HEK293 (cell line): ENCODE measurements around the gene DNMT3A.

ENCODE experiments used
- CTCF ChIA-PET: fragments of 350-600 bp; formaldehyde crosslinking; extraction: SDS; loops from one replicate; lab custom pipeline; 2021; ENCODE audit warnings: antibody characterized with exemption; lab: Yijun Ruan, JAX
- POLR2A ChIA-PET: fragments of 300-600 bp; formaldehyde crosslinking; extraction: SDS; loops from one replicate; lab custom pipeline; 2020; ENCODE audit warnings: antibody characterized with exemption, inconsistent platforms; lab: Yijun Ruan, JAX
- H3K27ac ChIP-seq: fragments of 200-500 bp; sonication (Bioruptor generic); 2 replicates; pipeline ENCODE4 v1.5.1; 2014; ENCODE audit warnings: low read depth, low read length, control low read depth, inconsistent platforms; ENCODE audit errors: extremely low read depth
- H3K36me3 ChIP-seq, 2 experiments: fragments of 200-500 bp in 1 of 2; sonication (Bioruptor generic) in 1 of 2; 1 replicate in 1 of 2; 2 replicates in 1 of 2; pipeline ENCODE4 v1.5.1; 2014 to 2017; ENCODE audit warnings: inconsistent platforms in 2 of 2, low read length in 2 of 2; ENCODE audit not compliant: control insufficient read depth in 2 of 2, insufficient read depth in 1 of 2
- H3K4me1 ChIP-seq: fragments of 200-500 bp; sonication (Bioruptor generic); 2 replicates; pipeline ENCODE4 v1.5.1; 2014; ENCODE audit warnings: mild to moderate bottlenecking, low read length, inconsistent platforms; ENCODE audit not compliant: control insufficient read depth, insufficient read depth
- H3K4me3 ChIP-seq: 2 replicates; pipeline ENCODE4 v1.5.1; 2011; ENCODE audit warnings: low read depth, mild to moderate bottlenecking, control low read depth, low read length, moderate library complexity
- H3K9me3 ChIP-seq: fragments of 200-500 bp; sonication (Bioruptor generic); 2 replicates; pipeline ENCODE4 v1.5.1; 2014; ENCODE audit warnings: low read depth, low read length, inconsistent platforms; ENCODE audit not compliant: control insufficient read depth, insufficient read depth
- SCRT2 ChIP-seq: fragments of 450-650 bp; formaldehyde crosslinking; IDR thresholded peaks from 2 replicates; pipeline ENCODE4 v1.5.1; 2016; ENCODE audit warnings: missing biosample characterization, missing genetic modification characterization
- ZNF311 ChIP-seq: fragments of 450-650 bp; formaldehyde crosslinking; IDR thresholded peaks from 2 replicates; pipeline ENCODE4 v1.5.1; 2017; ENCODE audit warnings: missing biosample characterization, missing genetic modification characterization, borderline replicate concordance
- ZNF514 ChIP-seq: fragments of 450-650 bp; formaldehyde crosslinking; IDR thresholded peaks from 2 replicates; pipeline ENCODE4 v1.5.1; 2016; ENCODE audit warnings: missing biosample characterization, missing genetic modification characterization
- ZNF548 ChIP-seq: fragments of 450-650 bp; formaldehyde crosslinking; IDR thresholded peaks from 2 replicates; pipeline ENCODE4 v1.5.1; 2016; ENCODE audit warnings: missing biosample characterization, missing genetic modification characterization
- ZNF585B ChIP-seq: fragments of 450-650 bp; formaldehyde crosslinking; IDR thresholded peaks from 2 replicates; pipeline ENCODE4 v1.5.1; 2016; ENCODE audit warnings: missing biosample characterization, missing genetic modification characterization
- ZNF677 ChIP-seq: fragments of 450-650 bp; IDR thresholded peaks from 2 replicates; pipeline ENCODE4 v1.5.0; 2018; ENCODE audit warnings: missing biosample characterization, mild to moderate bottlenecking, missing genetic modification characterization, moderate library complexity
- ZSCAN30 ChIP-seq: fragments of 450-650 bp; IDR thresholded peaks from 2 replicates; pipeline ENCODE4 v1.5.1; 2018; ENCODE audit warnings: missing biosample characterization, mild to moderate bottlenecking, missing genetic modification characterization, moderate library complexity
- TF ChIP-seq, protein P1 (sequence below): fragments of 450-650 bp; formaldehyde crosslinking; IDR thresholded peaks from 2 replicates; pipeline ENCODE4 v1.5.1; 2016; ENCODE audit warnings: missing biosample characterization, missing genetic modification characterization
- TF ChIP-seq, protein P2 (sequence below): fragments of 450-650 bp; formaldehyde crosslinking; IDR thresholded peaks from 2 replicates; pipeline ENCODE4 v1.5.1; 2016; ENCODE audit warnings: missing biosample characterization, missing genetic modification characterization, low read depth
- TF ChIP-seq, protein P3 (sequence below): fragments of 450-650 bp; formaldehyde crosslinking; IDR thresholded peaks from 2 replicates; pipeline ENCODE4 v1.5.1; 2016; ENCODE audit warnings: missing biosample characterization, missing genetic modification characterization
- TF ChIP-seq, protein P4 (sequence below): fragments of 450-650 bp; formaldehyde crosslinking; conservative IDR thresholded peaks from 2 replicates; pipeline ENCODE4 v1.5.1; 2016; ENCODE audit warnings: low read depth, missing biosample characterization, missing genetic modification characterization

The DNMT3A gene

DNA sequence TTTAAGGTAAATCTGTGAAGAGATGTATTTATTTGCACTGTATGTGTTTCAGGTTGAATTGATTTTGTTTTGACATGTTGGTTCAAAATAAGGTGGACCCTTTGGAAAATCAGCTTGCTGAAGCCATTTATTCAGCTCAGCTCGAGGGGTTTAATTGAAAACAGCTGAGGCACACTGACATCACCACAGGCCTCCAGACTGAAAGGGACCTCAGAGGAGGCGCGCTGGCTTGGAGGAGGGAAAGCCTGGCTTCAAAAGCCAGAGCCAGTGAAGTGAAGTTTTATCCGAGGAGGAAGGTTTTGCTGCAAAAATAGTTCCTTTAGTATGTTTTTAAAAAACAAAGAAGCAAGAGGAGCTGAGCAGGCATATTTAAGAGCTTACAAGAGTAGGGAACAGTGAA is 26.9 kb upstream of the DNMT3A start:
- POLR2A ChIA-PET = no interaction called here
- TF ChIP-seq, protein P1, sequence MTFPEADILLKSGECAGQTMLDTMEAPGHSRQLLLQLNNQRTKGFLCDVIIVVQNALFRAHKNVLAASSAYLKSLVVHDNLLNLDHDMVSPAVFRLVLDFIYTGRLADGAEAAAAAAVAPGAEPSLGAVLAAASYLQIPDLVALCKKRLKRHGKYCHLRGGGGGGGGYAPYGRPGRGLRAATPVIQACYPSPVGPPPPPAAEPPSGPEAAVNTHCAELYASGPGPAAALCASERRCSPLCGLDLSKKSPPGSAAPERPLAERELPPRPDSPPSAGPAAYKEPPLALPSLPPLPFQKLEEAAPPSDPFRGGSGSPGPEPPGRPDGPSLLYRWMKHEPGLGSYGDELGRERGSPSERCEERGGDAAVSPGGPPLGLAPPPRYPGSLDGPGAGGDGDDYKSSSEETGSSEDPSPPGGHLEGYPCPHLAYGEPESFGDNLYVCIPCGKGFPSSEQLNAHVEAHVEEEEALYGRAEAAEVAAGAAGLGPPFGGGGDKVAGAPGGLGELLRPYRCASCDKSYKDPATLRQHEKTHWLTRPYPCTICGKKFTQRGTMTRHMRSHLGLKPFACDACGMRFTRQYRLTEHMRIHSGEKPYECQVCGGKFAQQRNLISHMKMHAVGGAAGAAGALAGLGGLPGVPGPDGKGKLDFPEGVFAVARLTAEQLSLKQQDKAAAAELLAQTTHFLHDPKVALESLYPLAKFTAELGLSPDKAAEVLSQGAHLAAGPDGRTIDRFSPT (tag by site-specific recombination) = no peak
- TF ChIP-seq, protein P2, sequence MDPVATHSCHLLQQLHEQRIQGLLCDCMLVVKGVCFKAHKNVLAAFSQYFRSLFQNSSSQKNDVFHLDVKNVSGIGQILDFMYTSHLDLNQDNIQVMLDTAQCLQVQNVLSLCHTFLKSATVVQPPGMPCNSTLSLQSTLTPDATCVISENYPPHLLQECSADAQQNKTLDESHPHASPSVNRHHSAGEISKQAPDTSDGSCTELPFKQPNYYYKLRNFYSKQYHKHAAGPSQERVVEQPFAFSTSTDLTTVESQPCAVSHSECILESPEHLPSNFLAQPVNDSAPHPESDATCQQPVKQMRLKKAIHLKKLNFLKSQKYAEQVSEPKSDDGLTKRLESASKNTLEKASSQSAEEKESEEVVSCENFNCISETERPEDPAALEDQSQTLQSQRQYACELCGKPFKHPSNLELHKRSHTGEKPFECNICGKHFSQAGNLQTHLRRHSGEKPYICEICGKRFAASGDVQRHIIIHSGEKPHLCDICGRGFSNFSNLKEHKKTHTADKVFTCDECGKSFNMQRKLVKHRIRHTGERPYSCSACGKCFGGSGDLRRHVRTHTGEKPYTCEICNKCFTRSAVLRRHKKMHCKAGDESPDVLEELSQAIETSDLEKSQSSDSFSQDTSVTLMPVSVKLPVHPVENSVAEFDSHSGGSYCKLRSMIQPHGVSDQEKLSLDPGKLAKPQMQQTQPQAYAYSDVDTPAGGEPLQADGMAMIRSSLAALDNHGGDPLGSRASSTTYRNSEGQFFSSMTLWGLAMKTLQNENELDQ (tag by site-specific recombination) = no peak
- TF ChIP-seq ZNF548 (tag by site-specific recombination) = no peak
- TF ChIP-seq, protein P3, sequence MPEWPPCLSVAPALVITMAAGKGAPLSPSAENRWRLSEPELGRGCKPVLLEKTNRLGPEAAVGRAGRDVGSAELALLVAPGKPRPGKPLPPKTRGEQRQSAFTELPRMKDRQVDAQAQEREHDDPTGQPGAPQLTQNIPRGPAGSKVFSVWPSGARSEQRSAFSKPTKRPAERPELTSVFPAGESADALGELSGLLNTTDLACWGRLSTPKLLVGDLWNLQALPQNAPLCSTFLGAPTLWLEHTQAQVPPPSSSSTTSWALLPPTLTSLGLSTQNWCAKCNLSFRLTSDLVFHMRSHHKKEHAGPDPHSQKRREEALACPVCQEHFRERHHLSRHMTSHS (tag by site-specific recombination) = no peak
- TF ChIP-seq ZNF677 (tag by site-specific recombination) = no peak
- TF ChIP-seq ZNF311 (tag by site-specific recombination) = no peak
- TF ChIP-seq, protein P4, sequence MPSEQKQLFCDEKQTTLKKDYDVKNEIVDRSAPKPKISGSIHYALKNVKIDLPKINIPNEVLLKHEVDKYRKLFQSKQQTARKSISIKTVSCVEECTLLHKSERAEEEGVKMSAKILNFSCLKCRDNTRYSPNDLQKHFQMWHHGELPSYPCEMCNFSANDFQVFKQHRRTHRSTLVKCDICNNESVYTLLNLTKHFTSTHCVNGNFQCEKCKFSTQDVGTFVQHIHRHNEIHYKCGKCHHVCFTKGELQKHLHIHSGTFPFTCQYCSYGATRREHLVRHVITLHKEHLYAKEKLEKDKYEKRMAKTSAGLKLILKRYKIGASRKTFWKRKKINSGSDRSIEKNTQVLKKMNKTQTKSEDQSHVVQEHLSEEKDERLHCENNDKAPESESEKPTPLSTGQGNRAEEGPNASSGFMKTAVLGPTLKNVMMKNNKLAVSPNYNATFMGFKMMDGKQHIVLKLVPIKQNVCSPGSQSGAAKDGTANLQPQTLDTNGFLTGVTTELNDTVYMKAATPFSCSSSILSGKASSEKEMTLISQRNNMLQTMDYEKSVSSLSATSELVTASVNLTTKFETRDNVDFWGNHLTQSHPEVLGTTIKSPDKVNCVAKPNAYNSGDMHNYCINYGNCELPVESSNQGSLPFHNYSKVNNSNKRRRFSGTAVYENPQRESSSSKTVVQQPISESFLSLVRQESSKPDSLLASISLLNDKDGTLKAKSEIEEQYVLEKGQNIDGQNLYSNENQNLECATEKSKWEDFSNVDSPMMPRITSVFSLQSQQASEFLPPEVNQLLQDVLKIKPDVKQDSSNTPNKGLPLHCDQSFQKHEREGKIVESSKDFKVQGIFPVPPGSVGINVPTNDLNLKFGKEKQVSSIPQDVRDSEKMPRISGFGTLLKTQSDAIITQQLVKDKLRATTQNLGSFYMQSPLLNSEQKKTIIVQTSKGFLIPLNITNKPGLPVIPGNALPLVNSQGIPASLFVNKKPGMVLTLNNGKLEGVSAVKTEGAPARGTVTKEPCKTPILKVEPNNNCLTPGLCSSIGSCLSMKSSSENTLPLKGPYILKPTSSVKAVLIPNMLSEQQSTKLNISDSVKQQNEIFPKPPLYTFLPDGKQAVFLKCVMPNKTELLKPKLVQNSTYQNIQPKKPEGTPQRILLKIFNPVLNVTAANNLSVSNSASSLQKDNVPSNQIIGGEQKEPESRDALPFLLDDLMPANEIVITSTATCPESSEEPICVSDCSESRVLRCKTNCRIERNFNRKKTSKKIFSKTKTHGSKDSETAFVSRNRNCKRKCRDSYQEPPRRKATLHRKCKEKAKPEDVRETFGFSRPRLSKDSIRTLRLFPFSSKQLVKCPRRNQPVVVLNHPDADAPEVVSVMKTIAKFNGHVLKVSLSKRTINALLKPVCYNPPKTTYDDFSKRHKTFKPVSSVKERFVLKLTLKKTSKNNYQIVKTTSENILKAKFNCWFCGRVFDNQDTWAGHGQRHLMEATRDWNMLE (tag by site-specific recombination) = no peak
- TF ChIP-seq ZNF514 (tag by site-specific recombination) = no peak
- no peak for TF ChIP-seq ZNF585B
- TF ChIP-seq ZSCAN30 = no peak
- TF ChIP-seq, all 188 proteins: peak for 0
- H3K4me3 ChIP-seq = no peak overlapping the region
- H3K9me3 ChIP-seq = no peaks in the 10 kb centered on the region
- no peaks in the 10 kb centered on the region for H3K36me3 ChIP-seq
- CTCF ChIA-PET = interaction anchor here (0.6 to 0.8 kb wide), 2 partner anchors 8 to 13 kb away, joined by 3 to 4 read pairs; no protein-coding TSS in a partner anchor
- no peak overlapping the region for H3K27ac ChIP-seq
- no peaks in the 10 kb centered on the region for H3K4me1 ChIP-seq

DNA sequence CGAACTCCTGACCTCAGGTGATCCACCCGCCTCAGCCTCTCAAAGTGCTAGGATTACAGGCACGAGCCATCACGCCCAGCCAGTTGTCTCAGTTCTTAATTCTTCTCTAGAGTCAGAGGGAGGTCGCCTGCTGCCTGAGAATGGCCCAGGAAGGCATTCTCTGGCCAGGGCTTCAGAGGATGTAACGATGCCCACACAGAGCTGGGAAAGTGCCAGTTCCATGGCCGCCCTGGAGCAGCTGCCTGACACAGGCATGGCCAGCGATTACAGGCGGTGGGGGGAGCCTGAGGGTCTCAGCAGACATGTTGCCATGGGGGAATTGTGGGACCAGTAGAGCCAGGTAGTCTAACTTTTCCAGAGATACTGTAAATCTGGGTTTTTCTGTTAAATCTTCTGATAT is 25.6 kb upstream of the DNMT3A start:
- Histone ChIP-seq H3K36me3 (no peaks in the 10 kb centered on the region), H3K4me3 (no peak overlapping the region), H3K9me3 (no peaks in the 10 kb centered on the region), H3K4me1 (no peaks in the 10 kb centered on the region), H3K27ac (no peak overlapping the region)
- ChIA-PET POLR2A (no interaction called here), CTCF (no interaction called here)
- TF ChIP-seq SCRT2 = no peak
